ENCODE results near the gene L3MBTL4. TPM values are rescaled to one million over a fixed set of nuclear protein-coding genes. Genes with fewer than 3 reads are reported as not detected.

The L3MBTL4 gene
- total and polyA plus RNA-seq, 10 of the 15 experiments (the other 5 are each of a cell fraction or from before 2014, with no cell fraction given), result 1.3 to 8.7 (median 3.8) TPM

DNA sequence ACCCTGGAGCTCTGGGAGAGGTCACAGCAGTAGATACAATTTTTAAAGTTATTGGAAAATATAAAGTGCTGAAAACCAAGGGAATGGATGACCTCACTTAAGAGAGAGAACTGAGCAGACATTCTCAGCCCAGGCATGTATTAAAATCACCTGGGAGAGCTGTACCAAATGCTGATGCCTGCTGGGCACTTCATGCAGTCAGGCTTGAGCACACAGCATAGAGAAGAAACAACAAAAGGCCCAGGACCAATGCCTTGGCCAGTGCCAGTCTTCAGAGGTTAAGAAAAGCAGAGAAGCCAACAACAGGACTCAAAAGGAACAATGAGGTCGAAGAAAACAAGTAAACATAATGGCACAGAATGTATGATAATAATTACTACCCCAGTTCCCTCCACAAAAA is 211.8 kb downstream of the L3MBTL4 start:
- BruUV-seq (replicated peaks), result no TSS peak
- intact Hi-C loops (cut with micrococcal nuclease; ENCODE audit: unreplicated experiment), result no loop called here
- no peaks in the 10 kb centered on the region for H3K27me3 ChIP-seq (replicated peaks in 1 of 2; ENCODE audit: control insufficient read depth in 2 of 2, insufficient read depth in 2 of 2, low read length in 1 of 2)
- H3K4me1 ChIP-seq (ENCODE audit: control insufficient read depth, insufficient read depth, low read length), result no peaks in the 10 kb centered on the region
- WGBS (ENCODE audit: insufficient coverage, insufficient replicate concordance, low lambda C conversion rate, missing lambda C conversion rate), result 0% methylated on average over 1 of the region's 1 CpG
- H3K9me3 ChIP-seq (replicated peaks; ENCODE audit: control insufficient read depth, insufficient read depth, low read length), result no peaks in the 10 kb centered on the region
- no peaks in the 10 kb centered on the region for H3K36me3 ChIP-seq (ENCODE audit: control insufficient read depth in 2 of 2, insufficient read depth in 2 of 2, low read length in 1 of 2)
- FAIRE-seq (no peak), DNase-seq (ENCODE audit: low read depth, low spot score) (no peak), ATAC-seq (no peak)
- TF ChIP-seq HSF1 (IDR thresholded peaks at IDR 0.05; ENCODE audit: low read depth, low read length) (no peak), CEBPZ (IDR thresholded peaks at IDR 0.05; ENCODE audit: low read depth, low read length) (no peak), ATF7 (IDR thresholded peaks at IDR 0.05; ENCODE audit: low read depth) (no peak), CBFB (IDR thresholded peaks at IDR 0.05; ENCODE audit: low read depth) (no peak), TCF12 (IDR thresholded peaks at IDR 0.05; ENCODE audit: low read depth, low read length) (no peak), SIX5 (IDR thresholded peaks at IDR 0.05; ENCODE audit: low read depth, low read length, severe bottlenecking) (no peak), BRCA1 (IDR thresholded peaks at IDR 0.05; ENCODE audit: low read depth, low read length) (no peak)
- TF ChIP-seq, protein P1, sequence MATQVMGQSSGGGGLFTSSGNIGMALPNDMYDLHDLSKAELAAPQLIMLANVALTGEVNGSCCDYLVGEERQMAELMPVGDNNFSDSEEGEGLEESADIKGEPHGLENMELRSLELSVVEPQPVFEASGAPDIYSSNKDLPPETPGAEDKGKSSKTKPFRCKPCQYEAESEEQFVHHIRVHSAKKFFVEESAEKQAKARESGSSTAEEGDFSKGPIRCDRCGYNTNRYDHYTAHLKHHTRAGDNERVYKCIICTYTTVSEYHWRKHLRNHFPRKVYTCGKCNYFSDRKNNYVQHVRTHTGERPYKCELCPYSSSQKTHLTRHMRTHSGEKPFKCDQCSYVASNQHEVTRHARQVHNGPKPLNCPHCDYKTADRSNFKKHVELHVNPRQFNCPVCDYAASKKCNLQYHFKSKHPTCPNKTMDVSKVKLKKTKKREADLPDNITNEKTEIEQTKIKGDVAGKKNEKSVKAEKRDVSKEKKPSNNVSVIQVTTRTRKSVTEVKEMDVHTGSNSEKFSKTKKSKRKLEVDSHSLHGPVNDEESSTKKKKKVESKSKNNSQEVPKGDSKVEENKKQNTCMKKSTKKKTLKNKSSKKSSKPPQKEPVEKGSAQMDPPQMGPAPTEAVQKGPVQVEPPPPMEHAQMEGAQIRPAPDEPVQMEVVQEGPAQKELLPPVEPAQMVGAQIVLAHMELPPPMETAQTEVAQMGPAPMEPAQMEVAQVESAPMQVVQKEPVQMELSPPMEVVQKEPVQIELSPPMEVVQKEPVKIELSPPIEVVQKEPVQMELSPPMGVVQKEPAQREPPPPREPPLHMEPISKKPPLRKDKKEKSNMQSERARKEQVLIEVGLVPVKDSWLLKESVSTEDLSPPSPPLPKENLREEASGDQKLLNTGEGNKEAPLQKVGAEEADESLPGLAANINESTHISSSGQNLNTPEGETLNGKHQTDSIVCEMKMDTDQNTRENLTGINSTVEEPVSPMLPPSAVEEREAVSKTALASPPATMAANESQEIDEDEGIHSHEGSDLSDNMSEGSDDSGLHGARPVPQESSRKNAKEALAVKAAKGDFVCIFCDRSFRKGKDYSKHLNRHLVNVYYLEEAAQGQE (IDR thresholded peaks at IDR 0.05; ENCODE audit: low read depth, low read length), result no peak
- ChIA-PET CTCF (interaction anchor here (1.1 kb wide), 1 partner anchor 16 kb away, joined by 3 read pairs; no protein-coding TSS in a partner anchor), POLR2A (no interaction called here), RAD21 (ENCODE audit: unreplicated experiment) (no interaction called here), SMC1A (ENCODE audit: uncharacterized antibody, unreplicated experiment) (no interaction called here)
- no peak overlapping the region for H3K9ac ChIP-seq (ENCODE audit: control insufficient read depth, insufficient read depth, low read length)
- in situ Hi-C loops (cut with MboI), result no loop called here
- H2AFZ ChIP-seq (ENCODE audit: control insufficient read depth, low read depth, low read length), result no peak overlapping the region
- no peak overlapping the region for H3K4me3 ChIP-seq
- no peaks in the 10 kb centered on the region for H4K20me1 ChIP-seq (ENCODE audit: control insufficient read depth, insufficient read depth)
- H3K27ac ChIP-seq (ENCODE audit: control insufficient read depth, insufficient read depth), result no peak overlapping the region
- no peaks in the 10 kb centered on the region for H3K79me2 ChIP-seq (ENCODE audit: control insufficient read depth, insufficient read depth, low read length)
- no peak overlapping the region for H3K4me2 ChIP-seq (ENCODE audit: control insufficient read depth, insufficient read depth)
